GM18508 (cell line): Measurements from ENCODE around the gene ABCA1.
A peak's percentile ranks its signal among the peaks of the same experiment; 100 is the strongest.
"Not testable (repeated sequence)": the region's sequence is repeated elsewhere in the genome, so short reads cannot be mapped to it uniquely, and the experiment has no call there.

Experiments used
- ATAC-seq: cut with Tn5 transposase; IDR thresholded peaks from one replicate; pipeline ENCODE4 v1.9.1; 2021; ENCODE audit warnings: moderate number of reproducible peaks; ENCODE audit not compliant: insufficient read depth, unreplicated experiment

The ABCA1 gene

DNA sequence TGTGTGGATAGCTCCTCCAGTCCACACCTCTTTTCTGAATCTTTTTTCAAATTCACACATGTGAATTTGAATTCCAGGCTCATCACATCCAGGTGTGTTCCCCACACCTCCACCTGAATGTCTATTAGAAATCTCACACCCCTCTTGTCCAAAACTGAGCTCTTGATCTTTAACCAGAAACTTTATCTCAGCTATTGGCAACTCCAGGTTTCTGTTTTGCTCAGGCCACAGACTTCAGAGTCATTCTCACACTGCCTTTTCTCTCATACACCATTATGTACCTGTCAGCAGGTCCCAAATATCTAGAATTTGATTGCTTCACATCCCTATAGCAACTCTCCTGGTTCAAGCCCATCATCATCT, 152.4 kb downstream of the ABCA1 start:
- ATAC-seq, result peak; percentile 44

DNA sequence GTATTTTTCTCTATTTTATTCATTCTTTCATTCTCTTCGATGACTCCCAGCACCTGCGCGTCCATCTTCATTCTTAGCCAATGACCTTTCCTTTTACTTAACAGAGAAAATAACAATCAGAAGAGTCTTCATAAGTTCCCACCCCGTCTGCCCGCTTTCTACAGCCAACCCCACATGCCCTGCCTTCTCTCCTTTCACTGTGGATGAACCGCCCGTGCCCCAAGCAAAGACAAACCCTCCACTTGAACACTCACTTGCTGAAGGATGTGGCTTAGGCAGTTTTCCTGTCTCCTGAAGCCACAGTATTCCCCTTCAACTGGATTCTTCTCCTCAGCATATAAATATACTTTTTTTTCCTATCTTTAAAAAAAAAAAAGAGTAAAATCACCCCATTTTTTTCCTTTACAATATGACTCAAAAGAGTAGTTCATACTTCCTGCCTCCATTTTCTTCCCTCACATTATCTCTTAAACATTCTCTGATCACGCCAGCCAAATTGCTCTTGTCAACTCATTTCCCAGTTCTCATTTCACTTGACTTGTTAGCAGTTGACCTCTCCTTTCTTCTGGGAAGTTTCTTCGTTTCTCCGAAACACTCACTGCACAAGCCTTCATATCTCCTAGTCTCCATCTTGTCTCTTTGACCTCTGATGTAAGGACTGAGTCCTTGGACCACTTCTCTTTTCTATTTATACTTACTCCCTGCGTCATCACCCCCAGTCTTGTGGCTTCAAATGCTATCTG, 153.0 kb downstream of the ABCA1 start:
- peak; percentile 83 for ATAC-seq

DNA sequence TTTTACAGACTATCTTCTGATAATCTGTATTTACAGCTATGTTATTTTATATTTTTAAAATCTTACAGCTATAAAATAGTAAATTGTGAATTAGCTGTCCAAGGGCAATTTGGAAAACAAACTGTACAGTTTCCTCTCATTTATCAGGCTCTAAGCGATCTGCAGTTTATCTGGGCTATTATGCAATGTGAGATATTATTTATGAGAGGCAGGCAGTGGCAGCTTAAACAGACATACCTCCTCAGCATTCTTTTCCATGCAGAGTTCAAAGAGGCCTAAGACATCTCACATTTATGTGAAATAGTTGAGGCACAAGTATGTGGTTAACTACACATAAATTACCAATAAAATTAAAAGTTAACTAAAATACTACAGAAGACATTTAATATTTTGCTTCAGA, 153.8 kb downstream of the ABCA1 start:
- no peak for ATAC-seq

DNA sequence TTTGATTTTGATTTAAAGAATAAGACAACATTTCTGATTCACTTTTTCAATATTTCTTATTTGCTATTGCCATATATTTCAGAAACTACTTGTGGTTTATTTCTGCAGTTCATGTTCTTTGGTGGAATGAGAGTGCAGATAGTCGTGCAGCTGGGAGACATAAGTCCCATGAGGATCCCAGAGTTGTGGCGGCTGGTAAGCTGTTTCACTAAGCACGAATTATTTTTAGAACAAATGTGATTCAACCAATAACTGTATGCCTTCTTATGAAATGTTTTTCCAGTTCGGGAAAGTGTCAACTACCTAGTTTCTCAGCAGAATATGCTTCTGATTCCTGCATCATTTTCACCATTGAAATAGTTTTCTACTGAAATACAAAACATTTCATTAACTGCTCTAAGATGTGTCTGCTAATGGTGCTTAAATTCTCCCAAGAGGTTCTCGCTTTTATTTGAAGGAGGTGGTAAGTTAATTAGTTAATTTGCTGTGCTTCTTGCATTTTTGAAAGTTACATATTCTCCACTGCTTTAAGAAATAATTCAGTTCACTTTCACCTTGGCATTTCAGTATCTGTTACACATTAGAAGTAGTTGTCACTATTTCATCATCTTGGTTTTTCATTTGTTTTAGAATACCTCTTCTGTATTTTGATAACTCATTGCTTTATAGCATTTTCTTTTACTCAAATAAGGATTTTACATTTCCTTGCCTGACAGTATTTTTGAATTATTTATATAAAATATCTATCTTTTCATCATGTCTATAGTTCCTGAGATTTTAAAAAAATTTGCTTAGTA, 155.0 kb downstream of the ABCA1 start:
- no peak for ATAC-seq

- ATAC-seq, result peak; percentile 43
These were observed 158.3 kb downstream of the ABCA1 start for GRCh38 chr9:104769655-104770054.

DNA sequence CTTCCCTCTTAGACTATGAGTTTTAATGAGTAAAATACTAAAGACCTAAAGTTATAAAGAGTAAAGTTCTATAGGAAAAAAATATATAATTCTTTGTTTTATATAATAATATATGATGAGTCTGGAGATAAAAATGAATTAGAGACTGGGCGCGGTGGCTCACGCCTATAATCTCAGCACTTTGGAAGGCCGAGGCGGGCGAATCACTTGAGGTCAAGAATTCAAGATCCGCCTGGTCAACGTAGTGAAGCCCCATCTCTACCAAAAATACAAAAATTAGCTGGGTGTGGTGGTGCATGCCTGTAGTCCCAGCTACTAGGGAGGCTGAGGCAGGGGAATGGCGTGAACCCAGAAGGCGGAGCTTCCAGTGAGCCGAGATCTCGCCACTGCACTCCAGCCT, 158.9 kb downstream of the ABCA1 start:
- ATAC-seq, result not testable (repeated sequence)

- no peak for ATAC-seq
These were observed 160.4 kb downstream of the ABCA1 start for GRCh38 chr9:104767507-104767906.

GRCh38 chr9:104766025-104766424, 161.9 kb downstream of the ABCA1 start:
- no peak for ATAC-seq

DNA sequence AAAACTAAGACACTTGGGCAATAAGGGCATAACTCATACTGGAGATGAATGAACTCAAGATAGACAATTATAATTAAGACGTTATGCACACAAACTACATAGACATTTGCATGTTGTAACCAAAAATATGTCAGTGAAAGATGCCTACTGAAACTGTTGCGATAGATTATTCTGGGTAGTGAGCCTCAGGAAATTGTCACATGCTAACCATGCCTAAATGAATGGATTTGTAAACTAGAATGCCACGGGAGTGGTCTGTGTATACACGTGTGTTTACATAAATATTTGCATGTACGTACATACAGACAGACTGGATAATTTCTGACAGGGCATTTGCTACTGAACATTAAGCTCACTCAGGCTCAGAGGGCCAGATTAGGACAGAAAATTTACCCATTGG, 162.8 kb downstream of the ABCA1 start:
- ATAC-seq, result no peak

- ATAC-seq, result no peak
These were observed 169.0 kb downstream of the ABCA1 start for GRCh38 chr9:104758974-104759373.

GRCh38 chr9:104750185-104750767, 177.7 kb downstream of the ABCA1 start:
- ATAC-seq, result peak; percentile 44

DNA sequence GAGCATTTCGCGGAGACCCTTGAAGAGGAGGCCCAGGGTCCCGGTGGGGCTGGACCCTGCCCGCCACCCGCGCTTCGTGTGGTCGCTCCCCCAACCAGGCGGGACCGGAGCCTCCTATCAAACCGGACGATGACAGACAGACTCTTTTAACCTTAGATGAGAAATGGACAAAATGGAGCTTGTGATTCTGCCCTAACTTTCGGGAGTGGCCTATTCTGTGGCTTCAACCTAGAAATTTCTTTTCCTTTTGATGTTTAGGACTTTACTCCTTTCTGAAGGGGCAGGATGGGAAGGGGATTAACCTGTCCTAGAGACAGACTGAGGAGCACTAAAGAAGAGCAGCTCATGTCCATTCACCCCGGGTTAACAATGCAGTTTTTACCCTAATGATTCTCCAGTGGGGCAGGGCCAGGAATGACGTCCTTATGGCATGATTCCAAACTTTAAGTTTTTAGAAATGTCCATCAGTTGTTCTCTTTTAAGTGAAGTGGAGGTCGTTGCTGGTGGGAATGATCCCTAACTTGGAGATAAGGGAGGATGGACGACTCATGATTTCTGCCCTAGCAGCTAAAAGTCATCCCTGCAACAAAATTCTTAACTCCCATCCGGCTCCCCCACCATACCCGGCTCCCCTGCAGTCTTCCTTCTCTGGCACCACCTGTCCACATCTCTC, 179.5 kb downstream of the ABCA1 start:
- ATAC-seq, result no peak

DNA sequence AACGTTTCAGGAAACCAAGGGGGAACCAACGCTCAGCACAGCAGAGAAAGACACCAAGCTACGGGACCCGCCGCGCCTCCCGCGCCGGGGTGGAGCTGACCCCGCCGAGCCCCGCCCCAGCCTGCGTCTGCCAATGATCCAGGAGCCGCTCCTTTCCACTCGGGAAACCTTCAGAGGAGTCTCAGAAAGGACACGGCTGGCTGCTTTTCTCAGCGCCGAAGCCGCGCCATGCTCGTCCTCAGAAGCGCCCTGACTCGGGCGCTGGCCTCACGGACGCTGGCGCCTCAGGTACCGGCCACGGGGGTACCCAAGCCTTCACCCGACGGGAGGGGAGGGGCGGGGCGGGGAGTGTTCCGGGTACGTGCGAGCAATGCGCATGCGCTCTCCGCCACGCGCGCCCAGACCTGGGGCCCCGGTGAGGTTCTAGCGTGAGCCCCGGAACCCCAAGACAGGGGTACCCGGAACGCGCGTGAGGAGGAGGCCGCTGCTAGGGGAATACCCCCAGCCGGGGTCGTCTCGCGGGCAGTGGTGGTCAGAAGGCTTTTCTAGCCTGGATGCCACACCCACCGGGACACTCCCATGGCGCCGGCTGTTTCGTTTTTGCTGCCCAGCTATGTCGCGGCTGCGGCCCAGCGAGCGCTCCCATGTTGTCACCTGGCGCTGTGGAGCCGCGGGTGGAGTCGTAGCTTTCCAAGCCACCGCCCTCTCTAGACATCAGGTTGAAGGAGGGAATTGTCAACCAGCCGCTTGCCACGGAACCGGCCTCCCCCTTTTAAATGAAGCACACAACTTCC, 180.2 kb downstream of the ABCA1 start, which contains the start of gene NIPSNAP3A:
Gene NIPSNAP3A (plus strand): TSS at position 119 of the 794 bp plus-strand sequence. CDS start 110 bp downstream, at position 229.
- peak; percentile 48 for ATAC-seq

DNA sequence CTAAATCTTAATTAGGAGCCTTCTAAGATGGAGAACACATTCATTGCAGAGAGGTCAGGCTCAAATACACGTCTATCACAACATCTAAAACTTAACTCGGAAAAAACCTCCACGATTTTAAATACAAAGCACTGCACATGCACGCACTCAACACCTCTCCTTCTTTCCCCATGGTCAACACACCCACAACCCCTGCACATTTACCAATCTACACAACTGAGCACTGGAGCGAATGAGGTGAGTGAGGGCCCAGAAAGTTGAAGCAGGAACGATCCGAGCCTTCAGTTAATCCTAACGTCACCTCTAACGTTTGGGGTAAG, 180.8 kb downstream of the ABCA1 start:
- no peak for ATAC-seq

DNA sequence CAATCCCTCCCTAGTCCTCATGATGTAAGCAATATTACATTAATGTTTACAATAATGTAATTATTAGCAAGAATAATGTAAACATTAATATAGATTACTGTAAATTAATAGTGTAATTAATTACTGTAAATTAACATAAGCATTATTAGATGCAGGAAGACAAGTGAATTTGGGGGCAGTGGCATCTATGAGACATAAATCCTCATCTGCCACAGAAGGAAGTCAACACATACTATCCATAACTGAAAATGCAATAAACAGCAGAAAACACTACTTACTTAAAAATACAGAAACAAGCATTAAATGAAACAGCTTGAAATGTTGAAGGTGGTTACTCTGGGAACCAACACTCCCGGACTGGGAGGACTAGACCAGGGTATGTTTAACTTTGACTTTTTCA, 181.2 kb downstream of the ABCA1 start:
- no peak for ATAC-seq

- ATAC-seq, result no peak
These were observed 181.7 kb downstream of the ABCA1 start for GRCh38 chr9:104746285-104746684.

GRCh38 chr9:104745852-104746251, 182.1 kb downstream of the ABCA1 start:
- ATAC-seq, result no peak

GRCh38 chr9:104743376-104743985, 184.5 kb downstream of the ABCA1 start:
- peak; percentile 66 for ATAC-seq

- no peak for ATAC-seq
These were observed 187.3 kb downstream of the ABCA1 start for GRCh38 chr9:104740621-104741020.

DNA sequence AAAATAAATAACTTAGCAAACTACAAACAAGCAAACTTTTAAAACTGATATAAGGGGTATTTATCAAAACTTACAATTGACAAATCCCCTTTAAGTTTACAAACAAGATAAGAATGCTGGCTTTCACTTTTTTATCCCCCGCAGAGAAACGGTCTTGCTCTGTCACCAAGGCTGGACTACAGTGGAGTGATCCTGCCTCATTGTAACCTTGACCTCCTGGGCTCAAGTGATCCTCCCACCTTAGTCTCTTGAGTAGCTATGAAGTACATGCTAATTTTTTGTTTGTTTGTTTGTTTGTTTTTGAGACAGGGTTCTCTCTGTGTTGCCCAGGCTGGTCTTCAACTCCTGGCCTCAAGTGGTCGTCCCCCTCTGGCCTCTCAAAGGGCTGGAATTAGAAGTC, 189.5 kb downstream of the ABCA1 start:
- no peak for ATAC-seq
